HUES64 (cell line): ENCODE measurements around the gene R3HDM2.
"Not testable (repeated sequence)": the region's sequence is repeated elsewhere in the genome, so short reads cannot be mapped to it uniquely, and the experiment has no call there.

Source experiments
- H3K27ac ChIP-seq: 2 replicates; pipeline ENCODE4 v1.7.0; 2013; ENCODE audit warnings: low read depth, low read length, inconsistent platforms
- H3K27me3 ChIP-seq: 2 replicates; pipeline ENCODE4 v1.6.1; 2013; ENCODE audit warnings: mild to moderate bottlenecking, low read length; ENCODE audit not compliant: insufficient read depth
- H3K36me3 ChIP-seq: 2 replicates; pipeline ENCODE4 v1.6.1; 2013; ENCODE audit warnings: mild to moderate bottlenecking, low read length; ENCODE audit not compliant: insufficient read depth
- H3K4me1 ChIP-seq: 2 replicates; pipeline ENCODE4 v1.6.1; 2013; ENCODE audit warnings: mild to moderate bottlenecking, low read length, moderate library complexity; ENCODE audit not compliant: insufficient read depth
- H3K4me3 ChIP-seq: 2 replicates; pipeline ENCODE4 v1.5.1; 2013; ENCODE audit warnings: mild to moderate bottlenecking, low read length, moderate library complexity
- H3K9ac ChIP-seq: 2 replicates; pipeline ENCODE4 v1.6.1; 2013; ENCODE audit warnings: mild to moderate bottlenecking, low read depth, low read length
- H3K9me3 ChIP-seq: 2 replicates; pipeline ENCODE4 v1.6.1; 2013; ENCODE audit warnings: low read depth, low read length; ENCODE audit not compliant: insufficient read depth
- WGBS: fragments of 150-250, 120-280 bp; methylation state at CpG from one replicate; pipeline ENCODE4 v1.1.7; 2013; ENCODE audit warnings: missing lambda C conversion rate; 5-methylcytosine and 5-hydroxymethylcytosine counted together

Gene R3HDM2

GRCh38 chr12:57315681-57316080 lies 115.2 kb downstream of the R3HDM2 start:
- H3K27me3 ChIP-seq = no peaks in the 10 kb centered on the region
- peaks cover 6% of the 10 kb centered on the region for H3K4me1 ChIP-seq
- H3K27ac ChIP-seq = no peak overlapping the region
- H3K4me3 ChIP-seq = no peak overlapping the region
- no peaks in the 10 kb centered on the region for H3K36me3 ChIP-seq
- WGBS = 97% methylated on average over 7 of the region's 7 CpGs
- no peak overlapping the region for H3K9ac ChIP-seq
- H3K9me3 ChIP-seq = no peaks in the 10 kb centered on the region

GRCh38 chr12:57312287-57312686 lies 118.6 kb downstream of the R3HDM2 start:
- H3K27ac ChIP-seq, H3K9ac ChIP-seq, H3K27me3 ChIP-seq, H3K4me3 ChIP-seq, H3K9me3 ChIP-seq, H3K36me3 ChIP-seq, H3K4me1 ChIP-seq: not testable (repeated sequence)
- WGBS = 88% methylated on average over 5 of the region's 5 CpGs

GRCh38 chr12:57309420-57309819 lies 121.4 kb downstream of the R3HDM2 start:
- 0 out of 2 replicates have a peak, but pooled peaks cover 3% of the 10 kb centered on the region for H3K9me3 ChIP-seq
- WGBS = 90% methylated on average over 2 of the region's 2 CpGs
- no peaks in the 10 kb centered on the region for H3K4me1 ChIP-seq
- no peak overlapping the region for H3K27ac ChIP-seq
- no peak overlapping the region for H3K9ac ChIP-seq
- H3K27me3 ChIP-seq = no peaks in the 10 kb centered on the region
- peaks cover 4% of the 10 kb centered on the region; the same call in 1 of the 2 replicates for H3K36me3 ChIP-seq
- no peak overlapping the region for H3K4me3 ChIP-seq

GRCh38 chr12:57300961-57301584 lies 129.8 kb downstream of the R3HDM2 start:
- Histone ChIP-seq H3K27ac (no peak overlapping the region), H3K27me3 (no peaks in the 10 kb centered on the region)
- WGBS = 96% methylated on average over 3 of the region's 3 CpGs

GRCh38 chr12:57299514-57300016 lies 131.3 kb downstream of the R3HDM2 start:
- Histone ChIP-seq H3K9me3 (no peaks in the 10 kb centered on the region), H3K27me3 (no peaks in the 10 kb centered on the region), H3K4me1 (peaks cover 11% of the 10 kb centered on the region), H3K4me3 (no peak overlapping the region), H3K36me3 (peaks cover 43% of the 10 kb centered on the region), H3K9ac (no peak overlapping the region), H3K27ac (no peak overlapping the region)
- WGBS = 82% methylated on average over 1 of the region's 1 CpG

More at GRCh38 chr12:57300961-57301584, 129.8 kb downstream of the R3HDM2 start:
- Histone ChIP-seq H3K9me3 (0 out of 2 replicates have a peak, but pooled peaks cover 3% of the 10 kb centered on the region), H3K36me3 (peaks cover 35% of the 10 kb centered on the region), H3K9ac (no peak overlapping the region), H3K4me1 (peaks cover 11% of the 10 kb centered on the region), H3K4me3 (no peak overlapping the region)

- no peak overlapping the region for H3K9ac ChIP-seq
- no peaks in the 10 kb centered on the region for H3K9me3 ChIP-seq
- H3K4me3 ChIP-seq = no peak overlapping the region
- H3K27me3 ChIP-seq = no peaks in the 10 kb centered on the region
- no peak overlapping the region for H3K27ac ChIP-seq
- peaks cover 11% of the 10 kb centered on the region for H3K4me1 ChIP-seq
- peaks cover 59% of the 10 kb centered on the region for H3K36me3 ChIP-seq
- WGBS = 97% methylated on average over 4 of the region's 4 CpGs
These were observed 134.6 kb downstream of the R3HDM2 start for GRCh38 chr12:57296291-57296690.

- 98% methylated on average over 12 of the region's 12 CpGs for WGBS
- not testable (repeated sequence) for H3K9me3 ChIP-seq, H3K9ac ChIP-seq, H3K27me3 ChIP-seq, H3K4me3 ChIP-seq, H3K27ac ChIP-seq
- Histone ChIP-seq H3K4me1 (peaks cover 12% of the 10 kb centered on the region; the same call in 1 of the 2 replicates), H3K36me3 (peaks cover 49% of the 10 kb centered on the region)
These were observed 148.8 kb downstream of the R3HDM2 start for GRCh38 chr12:57282073-57282472.

GRCh38 chr12:57280211-57281062 lies 150.4 kb downstream of the R3HDM2 start:
- 82% methylated on average over 9 of the region's 9 CpGs for WGBS

GRCh38 chr12:57278465-57279381 lies 152.1 kb downstream of the R3HDM2 start:
- Histone ChIP-seq H3K9me3 (no peaks in the 10 kb centered on the region), H3K36me3 (peaks cover 45% of the 10 kb centered on the region), H3K9ac (no peak overlapping the region), H3K27ac (no peak overlapping the region), H3K4me1 (peaks cover 12% of the 10 kb centered on the region; the same call in 1 of the 2 replicates), H3K4me3 (no peak overlapping the region), H3K27me3 (no peaks in the 10 kb centered on the region)
- 94% methylated on average over 15 of the region's 15 CpGs for WGBS

More at GRCh38 chr12:57280211-57281062, 150.4 kb downstream of the R3HDM2 start:
- H3K36me3 ChIP-seq = peaks cover 45% of the 10 kb centered on the region
- H3K9me3 ChIP-seq = no peaks in the 10 kb centered on the region
- no peak overlapping the region for H3K4me3 ChIP-seq
- peaks cover 12% of the 10 kb centered on the region; the same call in 1 of the 2 replicates for H3K4me1 ChIP-seq
- H3K27me3 ChIP-seq = no peaks in the 10 kb centered on the region
- H3K9ac ChIP-seq = peak overlapping the region; percentile 32; the same call in 1 of the 2 replicates
- H3K27ac ChIP-seq = peak overlapping the region; percentile 41

- no peak overlapping the region for H3K27ac ChIP-seq
- H3K9me3 ChIP-seq = no peaks in the 10 kb centered on the region
- WGBS = 86% methylated on average over 3 of the region's 4 CpGs
- no peak overlapping the region for H3K9ac ChIP-seq
- peaks cover 12% of the 10 kb centered on the region; the same call in 1 of the 2 replicates for H3K4me1 ChIP-seq
- peaks cover 43% of the 10 kb centered on the region for H3K36me3 ChIP-seq
- no peaks in the 10 kb centered on the region for H3K27me3 ChIP-seq
- no peak overlapping the region for H3K4me3 ChIP-seq
These were observed 153.8 kb downstream of the R3HDM2 start for GRCh38 chr12:57276935-57277563.
